ENCODE data around the gene CLDN5.

Gene CLDN5, protein sequence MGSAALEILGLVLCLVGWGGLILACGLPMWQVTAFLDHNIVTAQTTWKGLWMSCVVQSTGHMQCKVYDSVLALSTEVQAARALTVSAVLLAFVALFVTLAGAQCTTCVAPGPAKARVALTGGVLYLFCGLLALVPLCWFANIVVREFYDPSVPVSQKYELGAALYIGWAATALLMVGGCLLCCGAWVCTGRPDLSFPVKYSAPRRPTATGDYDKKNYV

DNA sequence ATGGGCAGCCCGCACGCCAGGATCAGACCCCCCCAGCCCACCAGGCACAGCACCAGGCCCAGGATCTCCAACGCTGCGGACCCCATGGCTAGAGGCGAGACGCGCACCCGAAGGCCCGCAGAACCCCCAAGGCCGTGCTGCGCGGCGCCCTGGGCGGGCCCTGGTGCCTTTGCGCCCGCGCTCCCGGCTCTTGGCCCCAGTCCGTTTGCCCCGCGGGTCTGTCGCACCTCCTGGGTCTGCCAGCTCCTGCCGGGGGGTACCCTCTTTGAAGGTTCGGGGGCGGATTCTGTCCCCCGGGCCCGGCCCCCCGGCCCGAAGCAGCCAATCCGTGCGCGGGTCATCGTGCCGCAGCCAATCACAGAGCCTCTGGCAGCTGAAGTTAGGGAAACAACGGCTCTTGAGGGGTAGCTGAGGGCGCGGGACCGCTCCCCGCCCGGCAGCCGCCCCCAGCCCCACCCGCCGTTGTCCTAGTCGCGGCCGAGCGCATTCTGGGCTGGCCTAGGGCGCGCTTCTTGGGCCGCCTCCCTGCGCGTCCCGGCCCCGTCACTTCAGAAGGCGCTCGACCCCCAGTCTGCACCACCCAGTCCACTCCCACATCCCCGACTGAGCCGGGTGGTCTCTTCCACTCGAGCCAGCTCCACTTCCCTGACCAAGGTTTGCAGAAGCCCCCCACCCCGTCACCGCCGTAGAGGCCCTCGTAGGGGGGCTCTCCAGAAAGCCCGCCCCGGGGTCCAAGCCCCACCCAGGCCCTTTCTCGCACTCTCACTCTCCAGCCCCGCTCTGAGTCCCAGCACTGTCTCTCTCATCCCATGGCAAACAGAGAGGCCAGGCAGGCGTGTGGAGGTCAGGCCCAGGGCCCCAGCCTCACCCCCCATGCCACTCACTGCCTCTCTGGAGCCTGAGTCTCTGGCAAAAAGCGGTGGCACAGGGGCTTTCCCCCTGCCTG, at the start of gene CLDN5:
TSS of gene CLDN5 (minus strand) at position 241 of the 946 bp plus-strand sequence. CDS start at position 86, 155 bp downstream.
- H3K27ac ChIP-seq (ENCODE audit: low read length), result no peak within 1 kb of the TSS
- WGBS (ENCODE audit: insufficient coverage, insufficient read length), result no CpG with 5 or more reads among the region's 69 CpGs
- peaks cover 7% of the 10 kb centered on the region; the same call in 1 of the 2 replicates for H3K4me1 ChIP-seq (ENCODE audit: control insufficient read depth, insufficient read depth, low read length)
- peaks cover 2% of the 10 kb centered on the region; the same call in 1 of the 2 replicates for H3K27me3 ChIP-seq (ENCODE audit: control insufficient read depth, insufficient read depth, low read length)
- H3K36me3 ChIP-seq (ENCODE audit: control insufficient read depth, insufficient read depth, low read length), result no peaks in the 10 kb centered on the region
- no peaks in the 10 kb centered on the region for H3K9me3 ChIP-seq (ENCODE audit: control insufficient read depth, insufficient read depth, low read length)
- DNase-seq (ENCODE audit: low read depth, low spot score), result no peak
- peak within 1 kb of the TSS; percentile 23; the same call in 1 of the 2 replicates for H3K4me3 ChIP-seq (ENCODE audit: low read length)

DNA sequence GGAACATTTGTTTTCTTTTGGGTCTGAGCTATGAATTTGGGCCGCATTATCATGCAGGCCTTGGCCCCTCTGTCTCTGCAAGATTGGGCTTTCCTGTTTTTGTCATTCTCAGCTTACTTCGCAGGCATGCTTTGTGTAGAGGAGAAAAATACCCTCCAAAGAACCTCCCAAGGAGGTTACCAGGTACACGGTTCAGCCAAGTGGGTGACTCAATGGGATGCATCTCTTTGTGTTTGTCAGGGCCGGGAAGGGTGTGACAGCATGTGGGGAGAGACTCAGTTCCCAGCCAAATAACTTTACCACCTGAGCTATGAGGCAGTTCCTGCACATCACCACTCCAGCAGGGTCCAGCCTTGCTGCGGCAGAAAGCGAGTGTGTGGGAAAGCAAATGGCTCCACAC, 47.8 kb upstream of the CLDN5 start:
- peaks cover 2% of the 10 kb centered on the region; the same call in 1 of the 2 replicates for H3K4me1 ChIP-seq (ENCODE audit: control insufficient read depth, insufficient read depth, low read length)
- H3K9me3 ChIP-seq (ENCODE audit: control insufficient read depth, insufficient read depth, low read length), result no peaks in the 10 kb centered on the region
- WGBS (ENCODE audit: insufficient coverage, insufficient read length), result no CpG with 5 or more reads among the region's 6 CpGs
- H3K4me3 ChIP-seq (ENCODE audit: low read length), result no peak overlapping the region
- no peaks in the 10 kb centered on the region for H3K36me3 ChIP-seq (ENCODE audit: control insufficient read depth, insufficient read depth, low read length)
- no peak for DNase-seq (ENCODE audit: low read depth, low spot score)
- no peaks in the 10 kb centered on the region for H3K27me3 ChIP-seq (ENCODE audit: control insufficient read depth, insufficient read depth, low read length)
- no peak overlapping the region for H3K27ac ChIP-seq (ENCODE audit: low read length)

DNA sequence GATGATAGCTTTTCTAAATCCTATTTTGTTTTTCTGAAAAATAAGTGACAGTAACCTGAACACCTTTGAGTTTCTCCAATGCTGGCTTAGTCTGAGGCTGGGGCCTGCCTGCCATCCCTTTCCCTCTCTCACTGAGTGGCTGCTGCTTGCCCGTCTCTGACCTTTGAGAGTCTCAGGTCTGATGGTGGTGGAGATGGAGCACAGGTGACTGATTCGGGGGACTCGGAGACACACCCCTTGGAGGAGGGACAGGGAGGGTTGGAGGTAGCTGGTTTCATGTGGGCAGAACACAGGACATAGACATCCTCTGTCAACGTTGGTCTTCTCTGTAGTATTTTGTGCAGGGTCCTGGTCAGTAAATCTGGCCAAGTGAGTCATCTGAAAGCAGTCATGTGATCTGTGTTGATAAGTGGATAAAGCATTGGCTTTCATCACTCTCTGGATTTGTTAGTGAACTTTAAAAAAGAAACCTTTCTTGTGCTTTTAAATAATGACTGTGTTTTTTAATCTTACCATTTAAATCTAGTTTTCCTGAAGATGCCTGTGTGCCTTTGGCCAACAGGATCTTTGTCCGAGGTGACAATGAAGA, 47.1 kb upstream of the CLDN5 start:
- Histone ChIP-seq H3K27ac (ENCODE audit: low read length) (no peak overlapping the region), H3K4me1 (ENCODE audit: control insufficient read depth, insufficient read depth, low read length) (no peaks in the 10 kb centered on the region), H3K4me3 (ENCODE audit: low read length) (no peak overlapping the region), H3K36me3 (ENCODE audit: control insufficient read depth, insufficient read depth, low read length) (no peaks in the 10 kb centered on the region), H3K9me3 (ENCODE audit: control insufficient read depth, insufficient read depth, low read length) (no peaks in the 10 kb centered on the region), H3K27me3 (ENCODE audit: control insufficient read depth, insufficient read depth, low read length) (no peaks in the 10 kb centered on the region)
- WGBS (ENCODE audit: insufficient coverage, insufficient read length), result no CpG with 5 or more reads among the region's 5 CpGs
- no peak for DNase-seq (ENCODE audit: low read depth, low spot score)

DNA sequence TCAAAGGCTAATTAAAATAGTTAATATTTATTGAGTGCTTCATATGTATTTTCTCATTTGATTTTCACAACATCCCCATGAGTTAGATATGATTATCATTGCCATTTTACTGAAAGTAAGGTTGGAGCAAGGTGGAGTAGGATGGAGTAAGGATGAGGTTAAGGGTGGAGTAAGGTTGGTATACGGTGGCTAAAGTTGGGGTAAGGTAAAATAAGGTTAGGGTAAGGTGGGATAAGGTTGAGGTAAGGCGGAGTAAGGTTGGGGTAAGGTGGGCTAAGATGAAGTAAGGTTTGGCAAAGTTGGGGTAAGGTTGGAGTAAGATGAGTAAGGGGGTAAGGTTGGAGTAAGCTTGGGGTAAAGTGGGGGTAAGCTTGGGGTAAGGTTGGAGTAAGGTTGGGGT, 45.8 kb upstream of the CLDN5 start:
- Histone ChIP-seq H3K27me3 (ENCODE audit: control insufficient read depth, insufficient read depth, low read length) (no peaks in the 10 kb centered on the region), H3K9me3 (ENCODE audit: control insufficient read depth, insufficient read depth, low read length) (no peaks in the 10 kb centered on the region), H3K36me3 (ENCODE audit: control insufficient read depth, insufficient read depth, low read length) (no peaks in the 10 kb centered on the region), H3K4me1 (ENCODE audit: control insufficient read depth, insufficient read depth, low read length) (no peaks in the 10 kb centered on the region), H3K27ac (ENCODE audit: low read length) (no peak overlapping the region), H3K4me3 (ENCODE audit: low read length) (no peak overlapping the region)
- no peak for DNase-seq (ENCODE audit: low read depth, low spot score)
- 100% methylated on average over 2 of the region's 2 CpGs for WGBS (ENCODE audit: insufficient coverage, insufficient read length)

DNA sequence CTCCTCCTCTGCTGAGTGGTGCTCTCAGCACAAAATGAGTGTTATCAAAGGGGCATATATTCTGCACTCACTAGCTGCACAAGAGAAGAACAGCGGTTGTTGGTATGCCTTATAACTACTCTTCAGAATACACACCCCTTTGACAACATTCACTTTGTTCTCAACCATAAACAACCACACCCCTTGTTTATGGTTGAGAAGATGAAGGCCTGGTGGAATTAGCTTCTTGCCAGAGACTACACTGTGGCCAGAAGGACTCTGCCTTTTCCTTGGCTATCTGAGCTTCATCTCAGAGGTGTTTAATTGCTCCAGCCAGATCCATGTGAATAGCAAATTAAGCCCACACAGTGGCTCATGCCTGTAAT, 45.0 kb upstream of the CLDN5 start:
- H3K27me3 ChIP-seq (ENCODE audit: control insufficient read depth, insufficient read depth, low read length), result no peaks in the 10 kb centered on the region
- no CpG with 5 or more reads among the region's 1 CpG for WGBS (ENCODE audit: insufficient coverage, insufficient read length)
- no peak for DNase-seq (ENCODE audit: low read depth, low spot score)
- no peak overlapping the region for H3K27ac ChIP-seq (ENCODE audit: low read length)
- H3K4me1 ChIP-seq (ENCODE audit: control insufficient read depth, insufficient read depth, low read length), result no peaks in the 10 kb centered on the region
- no peaks in the 10 kb centered on the region for H3K36me3 ChIP-seq (ENCODE audit: control insufficient read depth, insufficient read depth, low read length)
- no peak overlapping the region for H3K4me3 ChIP-seq (ENCODE audit: low read length)
- H3K9me3 ChIP-seq (ENCODE audit: control insufficient read depth, insufficient read depth, low read length), result no peaks in the 10 kb centered on the region

DNA sequence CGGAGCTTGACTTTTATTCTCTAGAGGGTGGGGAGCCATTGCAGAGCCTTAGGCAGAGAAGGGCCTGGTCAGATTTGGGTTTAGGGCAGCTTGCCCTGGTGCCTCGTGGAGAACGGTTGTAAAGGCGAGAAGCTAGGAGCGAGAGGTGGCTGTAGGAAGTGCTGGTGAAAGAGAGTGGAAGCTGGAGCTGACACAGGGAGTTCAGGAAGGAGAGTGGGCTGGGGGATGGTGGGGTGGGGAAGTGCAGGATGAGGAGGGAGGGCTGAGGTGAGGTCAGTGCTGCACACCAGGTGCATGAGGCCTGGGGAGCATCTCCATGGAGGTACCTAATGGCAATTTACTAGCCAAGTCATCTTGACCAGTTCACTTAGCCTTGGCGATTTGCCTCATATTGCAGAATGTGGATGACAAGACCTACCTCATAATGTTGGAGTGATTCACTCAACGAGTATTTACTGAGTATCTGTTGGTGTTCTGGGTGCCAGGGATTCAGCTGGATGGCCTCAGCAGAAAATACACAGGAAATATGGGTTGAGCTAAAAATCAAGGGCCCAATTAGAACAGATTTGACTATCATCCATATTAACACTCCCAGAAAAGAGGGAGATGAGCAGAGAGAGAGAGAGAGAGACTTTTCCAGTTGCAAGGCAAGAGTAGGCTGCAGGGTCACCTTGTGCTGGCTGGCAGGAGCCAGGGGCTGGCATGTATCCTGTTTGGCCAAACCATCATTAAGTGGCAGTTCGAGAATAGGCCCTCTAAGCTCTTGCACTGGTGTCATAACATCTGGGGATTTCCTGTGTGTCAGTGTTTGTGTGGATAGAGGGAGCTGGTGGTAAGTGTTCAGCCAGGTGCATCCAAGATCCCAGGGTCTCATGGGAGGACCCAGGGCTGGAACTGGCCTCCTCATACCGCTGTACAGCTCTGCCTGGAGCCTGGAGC, 44.4 kb upstream of the CLDN5 start:
- no peak for DNase-seq (ENCODE audit: low read depth, low spot score)
- no peaks in the 10 kb centered on the region for H3K9me3 ChIP-seq (ENCODE audit: control insufficient read depth, insufficient read depth, low read length)
- no peak overlapping the region for H3K27ac ChIP-seq (ENCODE audit: low read length)
- no peaks in the 10 kb centered on the region for H3K27me3 ChIP-seq (ENCODE audit: control insufficient read depth, insufficient read depth, low read length)
- H3K4me1 ChIP-seq (ENCODE audit: control insufficient read depth, insufficient read depth, low read length), result no peaks in the 10 kb centered on the region
- no peak overlapping the region for H3K4me3 ChIP-seq (ENCODE audit: low read length)
- no peaks in the 10 kb centered on the region for H3K36me3 ChIP-seq (ENCODE audit: control insufficient read depth, insufficient read depth, low read length)
- WGBS (ENCODE audit: insufficient coverage, insufficient read length), result no CpG with 5 or more reads among the region's 9 CpGs

DNA sequence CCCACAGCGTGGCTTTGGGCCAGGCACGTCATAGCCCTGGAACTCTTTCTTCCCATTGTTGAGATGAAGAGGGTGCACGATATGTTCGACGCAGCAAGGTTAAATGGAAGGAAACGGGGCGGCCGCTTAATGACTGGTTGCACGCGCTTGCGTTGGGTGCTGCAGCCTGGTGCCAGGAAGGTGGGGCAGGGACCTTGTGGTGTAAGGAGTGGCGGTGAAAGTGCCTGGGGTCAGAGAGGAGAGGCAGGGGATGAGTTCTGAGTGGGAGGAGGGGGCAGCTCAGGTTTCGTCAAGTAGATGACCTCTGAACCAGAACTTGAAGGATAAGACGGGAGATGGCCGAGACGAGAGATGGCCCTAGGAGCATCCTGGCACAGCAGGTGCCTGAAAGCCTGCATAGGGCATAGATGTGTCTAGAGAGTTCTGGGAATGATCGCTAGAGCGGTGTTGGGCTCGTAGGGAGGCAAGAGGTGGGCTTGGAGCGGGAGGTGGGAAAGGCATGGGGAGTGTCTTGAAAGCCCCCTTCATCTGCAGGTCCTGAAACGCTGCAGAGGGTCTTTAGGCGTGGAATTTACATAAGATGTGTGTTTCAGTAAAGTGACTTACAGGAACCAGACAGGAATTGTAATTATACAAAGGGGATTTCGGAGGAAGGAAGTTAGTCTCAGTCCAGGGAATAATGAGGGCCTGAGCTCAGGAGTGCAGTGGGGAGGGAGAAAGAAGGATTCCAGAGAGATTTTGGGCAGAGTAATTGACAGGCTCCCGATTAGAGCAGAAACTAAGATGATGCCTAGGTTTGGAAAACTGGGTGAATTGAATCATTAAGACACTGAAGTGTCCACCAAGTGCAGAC, 43.2 kb upstream of the CLDN5 start:
- H3K4me3 ChIP-seq (ENCODE audit: low read length), result no peak overlapping the region
- no CpG with 5 or more reads among the region's 24 CpGs for WGBS (ENCODE audit: insufficient coverage, insufficient read length)
- no peaks in the 10 kb centered on the region for H3K9me3 ChIP-seq (ENCODE audit: control insufficient read depth, insufficient read depth, low read length)
- H3K4me1 ChIP-seq (ENCODE audit: control insufficient read depth, insufficient read depth, low read length), result no peaks in the 10 kb centered on the region
- no peaks in the 10 kb centered on the region for H3K27me3 ChIP-seq (ENCODE audit: control insufficient read depth, insufficient read depth, low read length)
- H3K27ac ChIP-seq (ENCODE audit: low read length), result no peak overlapping the region
- no peaks in the 10 kb centered on the region for H3K36me3 ChIP-seq (ENCODE audit: control insufficient read depth, insufficient read depth, low read length)
- no peak for DNase-seq (ENCODE audit: low read depth, low spot score)

DNA sequence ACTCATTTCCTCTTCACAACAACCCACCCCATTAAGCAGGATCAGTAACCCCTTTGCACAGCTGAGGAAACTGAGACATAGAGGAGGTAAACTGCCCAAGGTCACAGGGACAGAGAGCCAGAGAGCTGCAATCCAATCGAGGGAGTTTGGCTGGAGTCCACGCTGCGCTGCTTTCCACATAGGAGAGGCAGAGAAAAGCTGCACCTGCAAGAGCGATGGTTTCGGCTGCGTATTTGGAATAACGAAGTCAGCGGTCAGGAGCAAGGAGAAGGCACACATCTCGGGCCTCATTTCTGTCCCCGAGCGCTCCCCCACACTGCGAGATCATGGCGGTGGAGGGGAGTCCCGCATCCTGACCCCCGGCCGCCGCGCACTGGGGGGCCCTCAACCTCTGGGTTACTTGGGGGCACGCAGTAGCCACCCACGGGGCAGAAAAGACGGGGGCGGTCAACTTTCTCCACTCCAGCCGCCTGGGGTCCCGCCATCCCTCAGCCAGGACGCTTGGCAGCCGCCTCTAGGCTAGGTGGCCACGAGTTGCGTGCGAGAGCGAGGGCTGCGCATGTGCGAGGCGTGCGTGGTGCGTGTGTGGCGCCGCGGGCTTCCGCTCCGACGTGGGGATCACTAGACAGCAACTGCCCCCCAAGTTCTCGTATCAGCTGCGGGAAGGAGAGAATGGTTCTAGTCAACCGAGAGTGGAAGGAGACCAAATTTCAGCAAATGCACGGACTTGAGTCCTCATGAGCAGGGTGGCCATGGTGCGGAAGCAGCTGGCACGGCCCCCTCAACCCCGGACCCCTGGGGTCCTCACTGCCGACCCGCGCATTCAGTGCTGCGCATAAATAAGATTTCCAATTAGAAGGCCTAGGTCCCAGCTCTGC, 42.3 kb upstream of the CLDN5 start:
- Histone ChIP-seq H3K36me3 (ENCODE audit: control insufficient read depth, insufficient read depth, low read length) (no peaks in the 10 kb centered on the region), H3K4me1 (ENCODE audit: control insufficient read depth, insufficient read depth, low read length) (no peaks in the 10 kb centered on the region), H3K4me3 (ENCODE audit: low read length) (no peak overlapping the region), H3K9me3 (ENCODE audit: control insufficient read depth, insufficient read depth, low read length) (no peaks in the 10 kb centered on the region), H3K27ac (ENCODE audit: low read length) (no peak overlapping the region), H3K27me3 (ENCODE audit: control insufficient read depth, insufficient read depth, low read length) (no peaks in the 10 kb centered on the region)
- WGBS (ENCODE audit: insufficient coverage, insufficient read length), result no CpG with 5 or more reads among the region's 52 CpGs
- no peak for DNase-seq (ENCODE audit: low read depth, low spot score)

All from iPS DF 6.9 (cell line).